ENCODE results near the gene RELN.

GRCh38 chr7:103851357-103851756, 138.1 kb downstream of the RELN start:
- TF ChIP-seq, protein P1, sequence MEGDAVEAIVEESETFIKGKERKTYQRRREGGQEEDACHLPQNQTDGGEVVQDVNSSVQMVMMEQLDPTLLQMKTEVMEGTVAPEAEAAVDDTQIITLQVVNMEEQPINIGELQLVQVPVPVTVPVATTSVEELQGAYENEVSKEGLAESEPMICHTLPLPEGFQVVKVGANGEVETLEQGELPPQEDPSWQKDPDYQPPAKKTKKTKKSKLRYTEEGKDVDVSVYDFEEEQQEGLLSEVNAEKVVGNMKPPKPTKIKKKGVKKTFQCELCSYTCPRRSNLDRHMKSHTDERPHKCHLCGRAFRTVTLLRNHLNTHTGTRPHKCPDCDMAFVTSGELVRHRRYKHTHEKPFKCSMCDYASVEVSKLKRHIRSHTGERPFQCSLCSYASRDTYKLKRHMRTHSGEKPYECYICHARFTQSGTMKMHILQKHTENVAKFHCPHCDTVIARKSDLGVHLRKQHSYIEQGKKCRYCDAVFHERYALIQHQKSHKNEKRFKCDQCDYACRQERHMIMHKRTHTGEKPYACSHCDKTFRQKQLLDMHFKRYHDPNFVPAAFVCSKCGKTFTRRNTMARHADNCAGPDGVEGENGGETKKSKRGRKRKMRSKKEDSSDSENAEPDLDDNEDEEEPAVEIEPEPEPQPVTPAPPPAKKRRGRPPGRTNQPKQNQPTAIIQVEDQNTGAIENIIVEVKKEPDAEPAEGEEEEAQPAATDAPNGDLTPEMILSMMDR (IDR thresholded peaks at IDR 0.05) = no peak
- TF ChIP-seq POLR2A (IDR thresholded peaks at IDR 0.05) = no peak
- no peak for TF ChIP-seq EP300 (IDR thresholded peaks at IDR 0.05)

Measured in gastroesophageal sphincter (tissue), 3 donors.